ENCODE measurements around the gene DNASE1.
"Not testable (repeated sequence)": the region's sequence is repeated elsewhere in the genome, so short reads cannot be mapped to it uniquely, and the experiment has no call there.

Gene DNASE1

GRCh38 chr16:3655030-3655395 lies 522 bp downstream of the DNASE1 start:
- peak overlapping the region; percentile 29 for H3K27ac ChIP-seq
- ChIA-PET POLR2A (ENCODE audit: low non-redundant PET) (interaction anchor here (0.6 kb wide), 1 partner anchor 9 kb away, joined by 3 read pairs; no protein-coding TSS in a partner anchor), CTCF (interaction anchor here (0.7 to 0.8 kb wide), 2 partner anchors 13 to 29 kb away, joined by 3 read pairs; no protein-coding TSS in a partner anchor)
- DNase-seq (ENCODE audit: low spot score) = no peak
- TF ChIP-seq CTCF (conservative IDR thresholded peaks at IDR 0.05; ENCODE audit: low read depth) = no peak

- no peak for TF ChIP-seq CTCF (conservative IDR thresholded peaks at IDR 0.05; ENCODE audit: low read depth)
- no peak for DNase-seq (ENCODE audit: low spot score)
- H3K27ac ChIP-seq = peak overlapping the region; percentile 29
- ChIA-PET CTCF (interaction anchor here (0.7 kb wide), 1 partner anchor 13 kb away, joined by 3 read pairs; no protein-coding TSS in a partner anchor), POLR2A (ENCODE audit: low non-redundant PET) (no interaction called here)
These were observed 1.1 kb downstream of the DNASE1 start for GRCh38 chr16:3655396-3656159.

GRCh38 chr16:3656160-3656490 lies 1.6 kb downstream of the DNASE1 start:
- POLR2A ChIA-PET (ENCODE audit: low non-redundant PET); CTCF ChIA-PET; DNase-seq (ENCODE audit: low spot score); H3K27ac ChIP-seq: not testable (repeated sequence)

- POLR2A ChIA-PET (ENCODE audit: low non-redundant PET) = no interaction called here
- peak overlapping the region; percentile 14; the same call in 1 of the 2 replicates for H3K27ac ChIP-seq
- CTCF ChIA-PET = interaction anchor here (0.6 to 0.7 kb wide), 2 partner anchors 37 to 421 kb away, joined by 3 to 5 read pairs; no protein-coding TSS in a partner anchor
- peak; percentile 13 for DNase-seq (ENCODE audit: low spot score)
- TF ChIP-seq CTCF (conservative IDR thresholded peaks at IDR 0.05; ENCODE audit: low read depth) = no peak
These were observed 2.3 kb downstream of the DNASE1 start for GRCh38 chr16:3656491-3657468.

- ChIA-PET CTCF (no interaction called here), POLR2A (ENCODE audit: low non-redundant PET) (no interaction called here)
- no peak for DNase-seq (ENCODE audit: low spot score)
- no peak overlapping the region for H3K27ac ChIP-seq
- TF ChIP-seq CTCF (conservative IDR thresholded peaks at IDR 0.05; ENCODE audit: low read depth) = no peak
These were observed 4.8 kb downstream of the DNASE1 start for GRCh38 chr16:3659251-3659650.

GRCh38 chr16:3661311-3661710 lies 6.8 kb downstream of the DNASE1 start:
- POLR2A ChIA-PET (ENCODE audit: low non-redundant PET) = no interaction called here
- CTCF ChIA-PET = no interaction called here
- TF ChIP-seq CTCF (conservative IDR thresholded peaks at IDR 0.05; ENCODE audit: low read depth) = no peak
- DNase-seq (ENCODE audit: low spot score) = no peak
- H3K27ac ChIP-seq = peak overlapping the region; percentile 39
